DND-41 (cell line): ENCODE data around the gene HADHA.

Experiments
- ATAC-seq: fragments of 200-7000 bp; cut with Tn5 transposase; 3 replicates; pipeline ENCODE4 v1.9.1; 2021; ENCODE audit warnings: low read depth; ENCODE audit not compliant: insufficient read depth
- DNase-seq: peaks from one replicate; pipeline ENCODE4 v3.0.0-alpha.2; 2020
- H2AFZ ChIP-seq: 2 replicates; pipeline ENCODE4 v1.6.0; 2012; ENCODE audit warnings: low read depth, low read length
- H3K27ac ChIP-seq: 2 replicates; pipeline ENCODE4 v1.5.1; 2012; ENCODE audit warnings: low read length, inconsistent platforms
- H3K27me3 ChIP-seq: fragments of 200-600 bp; sonication (generic); 2 replicates; pipeline ENCODE4 v1.6.0; 2012; ENCODE audit warnings: low read length, mild to moderate bottlenecking, inconsistent platforms; ENCODE audit not compliant: insufficient read depth, poor library complexity
- H3K36me3 ChIP-seq: 2 replicates; pipeline ENCODE4 v1.5.1; 2012; ENCODE audit warnings: low read length, inconsistent platforms; ENCODE audit not compliant: insufficient read depth
- H3K4me1 ChIP-seq: 2 replicates; pipeline ENCODE4 v1.5.1; 2012; ENCODE audit warnings: mild to moderate bottlenecking, low read length; ENCODE audit not compliant: insufficient read depth
- H3K4me2 ChIP-seq: 2 replicates; pipeline ENCODE4 v1.6.0; 2012; ENCODE audit warnings: mild to moderate bottlenecking, moderate library complexity, low read length, inconsistent platforms; ENCODE audit not compliant: insufficient read depth
- H3K4me3 ChIP-seq, 2 experiments: fragments of 200-600 bp in 1 of 2; shearing (Covaris generic) in 1 of 2; 2 replicates each; pipeline ENCODE4 v1.5.1; 2012 to 2016; ENCODE audit warnings: inconsistent platforms in 2 of 2, low read length in 2 of 2, mild to moderate bottlenecking in 2 of 2, low read depth in 1 of 2, moderate library complexity in 1 of 2
- H3K79me2 ChIP-seq: 2 replicates; pipeline ENCODE4 v1.6.0; 2012; ENCODE audit warnings: low read length, inconsistent platforms; ENCODE audit not compliant: insufficient read depth
- H3K9ac ChIP-seq: 2 replicates; pipeline ENCODE4 v1.6.0; 2012; ENCODE audit warnings: low read depth, mild to moderate bottlenecking, inconsistent platforms, low read length, moderate library complexity
- H3K9me3 ChIP-seq: 2 replicates; pipeline ENCODE4 v1.5.1; 2012; ENCODE audit warnings: low read length, moderate library complexity, mild to moderate bottlenecking, inconsistent platforms; ENCODE audit not compliant: insufficient read depth, severe bottlenecking
- H4K20me1 ChIP-seq: 2 replicates; pipeline ENCODE4 v1.6.0; 2012; ENCODE audit warnings: low read length; ENCODE audit not compliant: insufficient read depth
- EZH2 ChIP-seq: IDR thresholded peaks from 3 replicates; pipeline ENCODE4 v1.6.1; 2012; ENCODE audit warnings: borderline replicate concordance, low read depth, mild to moderate bottlenecking, moderate library complexity, low read length, inconsistent platforms; ENCODE audit not compliant: severe bottlenecking
- TF ChIP-seq, protein P1 (sequence below): IDR thresholded peaks from 2 replicates; pipeline ENCODE4 v1.5.1; 2012; ENCODE audit warnings: borderline replicate concordance, low read length, moderate library complexity, mild to moderate bottlenecking; ENCODE audit not compliant: poor library complexity, severe bottlenecking; ENCODE audit errors: extremely low read depth

Gene HADHA

DNA sequence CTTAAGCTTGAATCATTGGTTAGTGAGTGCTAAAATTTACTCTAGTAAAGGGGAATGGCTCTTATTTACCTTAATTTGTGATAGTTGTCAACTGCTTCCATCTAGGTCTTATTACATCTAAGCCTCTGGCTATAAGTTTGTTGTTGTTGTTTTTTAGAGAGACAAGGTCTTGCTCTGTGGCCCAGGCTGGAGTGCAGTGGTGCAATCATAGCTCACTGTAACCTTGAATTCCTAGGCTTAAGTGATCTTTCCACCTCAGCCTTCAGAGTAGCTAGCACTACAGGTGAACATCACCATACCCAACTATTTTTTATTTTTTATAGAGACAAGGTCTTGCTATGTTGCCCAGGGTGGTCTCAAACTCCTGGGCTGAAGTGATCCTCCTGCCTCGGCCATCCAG lies 6.6 kb downstream of the HADHA start:
- TF ChIP-seq EZH2, result no peak
- TF ChIP-seq, protein P1, sequence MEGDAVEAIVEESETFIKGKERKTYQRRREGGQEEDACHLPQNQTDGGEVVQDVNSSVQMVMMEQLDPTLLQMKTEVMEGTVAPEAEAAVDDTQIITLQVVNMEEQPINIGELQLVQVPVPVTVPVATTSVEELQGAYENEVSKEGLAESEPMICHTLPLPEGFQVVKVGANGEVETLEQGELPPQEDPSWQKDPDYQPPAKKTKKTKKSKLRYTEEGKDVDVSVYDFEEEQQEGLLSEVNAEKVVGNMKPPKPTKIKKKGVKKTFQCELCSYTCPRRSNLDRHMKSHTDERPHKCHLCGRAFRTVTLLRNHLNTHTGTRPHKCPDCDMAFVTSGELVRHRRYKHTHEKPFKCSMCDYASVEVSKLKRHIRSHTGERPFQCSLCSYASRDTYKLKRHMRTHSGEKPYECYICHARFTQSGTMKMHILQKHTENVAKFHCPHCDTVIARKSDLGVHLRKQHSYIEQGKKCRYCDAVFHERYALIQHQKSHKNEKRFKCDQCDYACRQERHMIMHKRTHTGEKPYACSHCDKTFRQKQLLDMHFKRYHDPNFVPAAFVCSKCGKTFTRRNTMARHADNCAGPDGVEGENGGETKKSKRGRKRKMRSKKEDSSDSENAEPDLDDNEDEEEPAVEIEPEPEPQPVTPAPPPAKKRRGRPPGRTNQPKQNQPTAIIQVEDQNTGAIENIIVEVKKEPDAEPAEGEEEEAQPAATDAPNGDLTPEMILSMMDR, result no peak
- H4K20me1 ChIP-seq, result peaks cover 3% of the 10 kb centered on the region; the same call in 1 of the 2 replicates
- H3K79me2 ChIP-seq, result peaks cover 47% of the 10 kb centered on the region
- H3K9me3 ChIP-seq, result no peaks in the 10 kb centered on the region
- no peak overlapping the region for H3K27ac ChIP-seq
- no peak overlapping the region for H3K9ac ChIP-seq
- H3K4me1 ChIP-seq, result peaks cover 15% of the 10 kb centered on the region
- H3K4me3 ChIP-seq, result no peak overlapping the region
- no peaks in the 10 kb centered on the region for H3K27me3 ChIP-seq
- H3K4me2 ChIP-seq, result no peak overlapping the region
- H3K36me3 ChIP-seq, result peaks cover 69% of the 10 kb centered on the region
- no peak overlapping the region for H2AFZ ChIP-seq
- ATAC-seq (no peak), DNase-seq (no peak)

DNA sequence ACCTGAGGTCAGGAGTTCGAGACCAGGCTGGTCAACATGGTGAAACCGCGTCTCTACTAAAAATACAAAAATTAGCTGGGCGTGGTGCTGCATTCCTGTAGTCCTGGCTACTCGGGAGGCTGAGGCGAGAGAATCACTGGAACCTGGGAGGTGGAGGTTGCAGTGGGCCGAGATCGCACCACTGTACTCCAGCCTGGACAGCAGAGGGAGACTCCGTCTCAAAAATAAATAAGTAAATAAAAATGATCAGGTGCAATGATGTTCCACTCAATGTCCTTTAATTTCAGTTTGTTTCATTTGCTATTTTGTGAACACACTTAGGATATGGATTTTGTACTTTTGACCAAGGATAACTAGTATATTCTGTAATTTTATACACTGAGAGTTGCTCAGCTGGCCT lies 9.3 kb downstream of the HADHA start:
- no peak for TF ChIP-seq EZH2
- TF ChIP-seq, protein P1, result peak; percentile 35
- Histone ChIP-seq H3K27me3 (no peaks in the 10 kb centered on the region), H3K4me1 (0 out of 2 replicates have a peak, but pooled peaks cover under 1% of the 10 kb centered on the region), H3K4me3 (no peak overlapping the region), H3K9ac (no peak overlapping the region), H2AFZ (no peak overlapping the region), H4K20me1 (peaks cover under 1% of the 10 kb centered on the region; the same call in 1 of the 2 replicates), H3K4me2 (no peak overlapping the region), H3K36me3 (peaks cover 92% of the 10 kb centered on the region), H3K9me3 (no peaks in the 10 kb centered on the region), H3K79me2 (peaks cover 19% of the 10 kb centered on the region), H3K27ac (no peak overlapping the region)
- ATAC-seq (no peak), DNase-seq (no peak)

DNA sequence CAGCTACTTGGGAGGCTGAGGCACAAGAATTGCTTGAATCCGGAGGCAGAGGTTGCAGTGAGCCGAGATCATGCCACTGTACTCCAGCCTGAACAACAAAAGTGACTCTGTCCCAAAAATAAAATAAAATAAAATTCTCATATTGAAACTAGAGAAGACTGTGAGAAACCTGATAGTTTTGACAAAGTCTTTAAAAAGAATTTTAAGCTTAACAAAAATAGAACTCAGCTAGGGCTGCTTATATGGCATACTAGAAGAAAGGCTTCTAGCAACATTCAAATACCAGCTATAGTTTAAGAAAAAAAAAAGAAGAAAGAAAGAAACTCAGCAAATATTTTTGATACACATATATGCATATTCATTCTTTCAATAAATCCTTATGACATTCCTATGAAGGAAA lies 13.6 kb downstream of the HADHA start:
- Histone ChIP-seq H3K9ac (no peak overlapping the region), H3K79me2 (no peaks in the 10 kb centered on the region), H3K4me1 (no peaks in the 10 kb centered on the region), H2AFZ (no peak overlapping the region), H3K27me3 (no peaks in the 10 kb centered on the region), H3K9me3 (no peaks in the 10 kb centered on the region), H3K4me3 (no peak overlapping the region), H3K36me3 (peaks cover 95% of the 10 kb centered on the region), H3K4me2 (no peak overlapping the region), H4K20me1 (no peaks in the 10 kb centered on the region), H3K27ac (no peak overlapping the region)
- ATAC-seq (no peak), DNase-seq (no peak)
- no peak for TF ChIP-seq EZH2
- TF ChIP-seq, protein P1, result no peak

- Histone ChIP-seq H3K9ac (no peak overlapping the region), H3K4me3 (no peak overlapping the region), H3K9me3 (no peaks in the 10 kb centered on the region), H2AFZ (no peak overlapping the region), H3K79me2 (no peaks in the 10 kb centered on the region), H3K4me2 (no peak overlapping the region), H4K20me1 (no peaks in the 10 kb centered on the region), H3K27me3 (no peaks in the 10 kb centered on the region), H3K36me3 (peaks cover 88% of the 10 kb centered on the region), H3K4me1 (no peaks in the 10 kb centered on the region), H3K27ac (no peak overlapping the region)
- TF ChIP-seq EZH2, result no peak
- TF ChIP-seq, protein P1, result no peak
- ATAC-seq (no peak), DNase-seq (no peak)
Observed at GRCh38 chr2:26229595-26229994, 14.8 kb downstream of the HADHA start.
